ENCODE results near the gene GID8. TPM values are rescaled to one million over a fixed set of nuclear protein-coding genes. Genes with fewer than 3 reads are reported as not detected.

The GID8 gene
- total RNA-seq, 1 experiment from 2014 or later: 35.6 TPM

GRCh38 chr20:62891111-62891510 lies 46.8 kb upstream of the GID8 start:
- ATAC-seq: no peak
- no peaks in the 10 kb centered on the region for H3K9me3 ChIP-seq (ENCODE audit: control insufficient read depth in 1 of 2, insufficient read depth in 1 of 2, low read depth in 1 of 2, low read length in 2 of 2)
- DNase-seq (ENCODE audit: low read depth, low spot score): no peak
- H3K9ac ChIP-seq (ENCODE audit: low read length): no peak overlapping the region
- ChIA-PET CTCF (no interaction called here), RAD21 (ENCODE audit: low non-redundant PET in 1 of 2, low total read pairs in 2 of 2, uncharacterized antibody in 2 of 2, unreplicated experiment in 2 of 2) (no interaction called here), POLR2A (no interaction called here)
- intact Hi-C loops (cut with micrococcal nuclease): no loop called here
- TF ChIP-seq RAD21 (IDR thresholded peaks at IDR 0.05; ENCODE audit: low read depth): no peak
- TF ChIP-seq JUND (IDR thresholded peaks at IDR 0.05): no peak
- TF ChIP-seq CTCF (IDR thresholded peaks at IDR 0.05 in 2 of 3, conservative IDR thresholded peaks at IDR 0.05 in 1 of 3; ENCODE audit: borderline replicate concordance in 1 of 3, insufficient read depth in 1 of 3, low read depth in 2 of 3, low read length in 2 of 3): no peak
- no peak for TF ChIP-seq REST (IDR thresholded peaks at IDR 0.05; ENCODE audit: low read depth)
- TF ChIP-seq TCF7L2 (IDR thresholded peaks at IDR 0.05; ENCODE audit: borderline replicate concordance, extremely low read depth, insufficient read depth, insufficient read length): no peak
- TF ChIP-seq ATF3 (IDR thresholded peaks at IDR 0.05): no peak
- no peak for TF ChIP-seq MAX (IDR thresholded peaks at IDR 0.05)
- TF ChIP-seq ZBTB33 (IDR thresholded peaks at IDR 0.05; ENCODE audit: extremely low read depth, insufficient replicate concordance, low read length): no peak
- TF ChIP-seq POLR2AphosphoS5 (IDR thresholded peaks at IDR 0.05; ENCODE audit: low read depth, low read length): no peak
- no peak for TF ChIP-seq EGR1 (IDR thresholded peaks at IDR 0.05; ENCODE audit: low read depth)
- TF ChIP-seq EZH2phosphoT487 (IDR thresholded peaks at IDR 0.05; ENCODE audit: borderline replicate concordance): no peak
- no peak for TF ChIP-seq SIN3A (IDR thresholded peaks at IDR 0.05; ENCODE audit: low read depth)
- H3K4me2 ChIP-seq (ENCODE audit: low read length): no peak overlapping the region
- H3K27ac ChIP-seq (ENCODE audit: low read depth, low read length): no peak overlapping the region
- peaks cover 53 to 59% of the 10 kb centered on the region in 2 experiments for H3K36me3 ChIP-seq (ENCODE audit: control insufficient read depth in 1 of 2, insufficient read depth in 2 of 2, low read length in 2 of 2)
- no peaks in the 10 kb centered on the region for H4K20me1 ChIP-seq (ENCODE audit: insufficient read depth)
- H3K79me2 ChIP-seq (ENCODE audit: insufficient read depth, low read length): no peaks in the 10 kb centered on the region
- H3K27me3 ChIP-seq (ENCODE audit: insufficient read depth, low read length): no peaks in the 10 kb centered on the region
- no peak overlapping the region for H2AFZ ChIP-seq (ENCODE audit: low read depth, low read length, poor library complexity, severe bottlenecking)
- no peaks in the 10 kb centered on the region for H3K4me1 ChIP-seq (ENCODE audit: control insufficient read depth in 1 of 2, insufficient read depth in 2 of 2, low read length in 2 of 2)
- no TSS peak for BruUV-seq (replicated peaks)
- H3K4me3 ChIP-seq (replicated peaks in 1 of 2; ENCODE audit: low read depth in 1 of 2, low read length in 2 of 2): no peak overlapping the region
- H3K9me2 ChIP-seq (ENCODE audit: insufficient read depth): no peaks in the 10 kb centered on the region
